Astrocyte of the spinal cord (primary cell): ENCODE data around the gene ASIC4.

Experiments used
- DNase-seq: peaks from one replicate; pipeline ENCODE4 v3.0.0; 2011; ENCODE audit warnings: low read depth, low spot score
- H3K4me3 ChIP-seq: 2 replicates; pipeline ENCODE4 v1.5.1; 2011; ENCODE audit warnings: low read depth, mild to moderate bottlenecking, low read length, moderate library complexity
- CTCF ChIP-seq: IDR thresholded peaks from 2 replicates; pipeline ENCODE4 v1.5.1; 2012; ENCODE audit warnings: low read depth, mild to moderate bottlenecking, low read length, inconsistent platforms
- in situ Hi-C: cut with HindIII; loops from 2 replicates; pipeline ENCODE4 v1.10.0; 2017; ENCODE audit warnings: low sequenced_read_pairs

Gene ASIC4

DNA sequence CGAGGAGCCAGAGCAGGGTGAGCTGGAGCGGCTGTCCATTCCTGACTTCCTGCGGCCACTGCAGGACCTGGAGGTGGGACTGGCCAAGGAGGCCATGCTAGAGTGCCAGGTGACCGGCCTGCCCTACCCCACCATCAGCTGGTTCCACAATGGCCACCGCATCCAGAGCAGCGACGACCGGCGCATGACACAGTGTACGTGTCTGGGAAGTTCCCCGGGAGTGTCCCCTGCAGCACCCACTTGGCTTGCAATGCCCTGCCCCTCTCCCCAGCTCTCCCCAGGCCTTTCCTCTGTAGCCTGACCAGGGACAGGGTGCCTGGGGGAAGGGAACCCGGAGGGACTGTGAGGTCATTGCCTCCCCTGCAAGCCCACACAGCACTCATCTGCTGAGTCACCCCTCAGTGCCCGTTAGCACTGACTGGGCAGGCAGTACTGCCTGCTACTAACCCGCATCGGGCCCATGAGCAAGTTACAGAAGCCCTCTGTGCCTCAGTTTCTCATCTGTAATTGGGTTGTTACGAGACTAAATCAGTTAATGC is 45.0 kb upstream of the ASIC4 start:
- H3K4me3 ChIP-seq: no peak overlapping the region
- TF ChIP-seq CTCF: no peak
- DNase-seq: peak; percentile 53
- in situ Hi-C loops: no loop called here

DNA sequence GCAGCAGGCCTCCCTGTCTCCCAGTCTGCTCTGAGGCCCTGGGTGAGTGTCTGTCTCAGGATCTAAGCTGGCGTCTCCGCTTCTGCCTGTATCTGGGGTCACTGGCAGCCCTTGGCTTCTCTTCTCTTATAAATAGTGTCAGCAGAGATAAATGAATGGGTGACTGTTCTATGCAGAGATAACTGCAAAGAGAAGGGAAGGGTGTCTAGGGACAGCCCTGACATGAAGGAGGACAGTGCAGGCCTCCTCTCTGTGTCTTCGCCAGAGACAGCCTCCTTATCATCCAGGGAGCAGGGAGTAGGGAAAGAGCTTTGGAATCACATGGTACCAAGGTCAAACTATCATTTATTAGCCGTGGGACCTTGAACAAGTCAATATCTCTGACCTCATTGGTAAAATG is 43.9 kb upstream of the ASIC4 start:
- in situ Hi-C loops: no loop called here
- H3K4me3 ChIP-seq: no peak overlapping the region

DNA sequence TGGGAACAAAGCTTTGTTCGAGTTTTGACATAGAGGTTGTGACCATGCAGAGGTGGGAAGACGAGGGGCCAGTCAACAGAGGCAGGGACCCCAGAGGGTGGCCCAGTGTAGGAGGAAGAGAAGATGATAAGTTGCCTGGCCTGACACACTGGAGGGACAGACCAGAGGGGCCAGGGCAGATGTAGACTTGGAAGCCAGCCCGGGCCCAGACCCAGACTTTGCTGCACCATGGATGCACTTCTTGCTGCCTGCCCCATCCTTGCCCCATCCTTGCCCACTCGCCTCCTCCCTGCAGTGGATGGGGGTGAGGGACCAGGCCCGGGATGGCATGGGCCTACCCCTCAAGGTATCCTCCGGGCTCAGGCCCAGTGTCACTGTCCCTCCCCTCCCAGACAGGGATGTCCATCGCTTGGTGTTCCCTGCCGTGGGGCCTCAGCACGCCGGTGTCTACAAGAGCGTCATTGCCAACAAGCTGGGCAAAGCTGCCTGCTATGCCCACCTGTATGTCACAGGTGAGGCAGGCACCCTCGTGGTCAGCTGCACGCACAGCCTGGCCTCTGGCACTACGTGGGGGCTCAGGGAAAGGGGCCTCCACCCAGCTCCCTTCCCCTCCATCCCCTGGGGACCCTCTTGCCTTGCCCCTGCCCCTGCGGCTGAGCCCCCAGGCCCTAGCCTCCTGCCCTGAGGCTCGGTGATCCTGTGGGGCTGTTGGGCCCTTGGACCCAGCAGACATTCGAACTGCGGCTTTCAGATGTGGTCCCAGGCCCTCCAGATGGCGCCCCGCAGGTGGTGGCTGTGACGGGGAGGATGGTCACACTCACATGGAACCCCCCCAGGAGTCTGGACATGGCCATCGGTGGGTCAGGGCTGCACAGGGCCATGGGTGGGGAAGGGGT is 42.6 kb upstream of the ASIC4 start:
- no peak for DNase-seq
- in situ Hi-C loops: no loop called here
- no peak overlapping the region for H3K4me3 ChIP-seq

More for the DNA sequence above, 43.9 kb upstream of the ASIC4 start:
- no peak for DNase-seq
- no peak for TF ChIP-seq CTCF

GRCh38 chr2:219472629-219473187 is 41.6 kb upstream of the ASIC4 start:
- TF ChIP-seq CTCF: no peak
- no peak overlapping the region for H3K4me3 ChIP-seq
- in situ Hi-C loops: no loop called here
- DNase-seq: no peak

More for the DNA sequence above, 42.6 kb upstream of the ASIC4 start:
- TF ChIP-seq CTCF: no peak

GRCh38 chr2:219473511-219473910 is 40.8 kb upstream of the ASIC4 start:
- in situ Hi-C loops: no loop called here
- no peak overlapping the region for H3K4me3 ChIP-seq
- no peak for DNase-seq
- TF ChIP-seq CTCF: no peak

GRCh38 chr2:219474285-219475060 is 39.8 kb upstream of the ASIC4 start:
- no peak for DNase-seq
- H3K4me3 ChIP-seq: no peak overlapping the region
- TF ChIP-seq CTCF: no peak
- in situ Hi-C loops: no loop called here
